Activated CD4-positive, alpha-beta memory T cell treated with anti-CD3 and anti-CD28 coated beads for 36 hours (primary cell): ENCODE data around the gene TBL3. TPM values are rescaled to one million over a fixed set of nuclear protein-coding genes. Genes with fewer than 3 reads are reported as not detected.
"Not testable (repeated sequence)": the region's sequence is repeated elsewhere in the genome, so short reads cannot be mapped to it uniquely, and the experiment has no call there.

ENCODE experiments used
- CTCF ChIA-PET: fragments of 350-600 bp; sonication (Branson Sonifier 250); formaldehyde crosslinking; loops from one replicate; lab custom pipeline; 2021; ENCODE audit warnings: antibody characterized with exemption, inconsistent platforms; lab: Charles Lee
- POLR2A ChIA-PET: fragments of 350-600 bp; sonication (Branson Sonifier 250); formaldehyde crosslinking; loops from one replicate; lab custom pipeline; 2021; ENCODE audit warnings: antibody characterized with exemption; lab: Charles Lee
- DNase-seq: peaks from one replicate; pipeline ENCODE4 v3.0.0-alpha.2; 2020
- H3K27ac Mint-ChIP-seq: one replicate; pipeline ENCODE4 v1.8.0; 2021; ENCODE audit warnings: mixed read lengths
- H3K27me3 Mint-ChIP-seq: one replicate; pipeline ENCODE4 v1.8.0; 2021; ENCODE audit warnings: mixed read lengths
- H3K36me3 Mint-ChIP-seq: one replicate; pipeline ENCODE4 v1.8.0; 2021; ENCODE audit warnings: mixed read lengths
- H3K4me1 Mint-ChIP-seq: one replicate; pipeline ENCODE4 v1.8.0; 2021; ENCODE audit warnings: low read depth, mixed read lengths
- H3K4me3 Mint-ChIP-seq: one replicate; pipeline ENCODE4 v1.8.0; 2021; ENCODE audit warnings: mild to moderate bottlenecking, mixed read lengths
- H3K9me3 Mint-ChIP-seq: one replicate; pipeline ENCODE4 v1.8.0; 2021; ENCODE audit warnings: mixed read lengths
- intact Hi-C: fragments of 100-400 bp; cut with micrococcal nuclease; formaldehyde crosslinking; loops from one replicate; pipeline ENCODE4 v1.15.1; 2023
- total RNA-seq, 2 experiments: library from RNA; stranded (reverse); gene quantifications; one replicate each; pipeline ENCODE4 v1.2.3, GENCODE V29; 2021

Gene TBL3
- total RNA-seq, 2 experiments from 2014 or later: 45.7 to 47.3 TPM

- intact Hi-C loops: no loop called here
- no peak for DNase-seq
- Mint-ChIP-seq H3K36me3 (no peaks in the 10 kb centered on the region), H3K9me3 (no peaks in the 10 kb centered on the region), H3K4me3 (no peak overlapping the region), H3K27ac (no peak overlapping the region), H3K27me3 (no peaks in the 10 kb centered on the region), H3K4me1 (peaks cover 25% of the 10 kb centered on the region)
- ChIA-PET POLR2A (interaction anchor here (0.8 to 1.4 kb wide), 3 partner anchors 11 to 19 kb away, joined by 3 to 5 read pairs (median 4); partner anchors contain the start of gene RPS2), CTCF (interaction anchor here (1.2 kb wide), 1 partner anchor 194 kb away, joined by 4 read pairs; no protein-coding TSS in a partner anchor)
Measured at GRCh38 chr16:1945559-1946391, 26.1 kb upstream of the TBL3 start.

DNA sequence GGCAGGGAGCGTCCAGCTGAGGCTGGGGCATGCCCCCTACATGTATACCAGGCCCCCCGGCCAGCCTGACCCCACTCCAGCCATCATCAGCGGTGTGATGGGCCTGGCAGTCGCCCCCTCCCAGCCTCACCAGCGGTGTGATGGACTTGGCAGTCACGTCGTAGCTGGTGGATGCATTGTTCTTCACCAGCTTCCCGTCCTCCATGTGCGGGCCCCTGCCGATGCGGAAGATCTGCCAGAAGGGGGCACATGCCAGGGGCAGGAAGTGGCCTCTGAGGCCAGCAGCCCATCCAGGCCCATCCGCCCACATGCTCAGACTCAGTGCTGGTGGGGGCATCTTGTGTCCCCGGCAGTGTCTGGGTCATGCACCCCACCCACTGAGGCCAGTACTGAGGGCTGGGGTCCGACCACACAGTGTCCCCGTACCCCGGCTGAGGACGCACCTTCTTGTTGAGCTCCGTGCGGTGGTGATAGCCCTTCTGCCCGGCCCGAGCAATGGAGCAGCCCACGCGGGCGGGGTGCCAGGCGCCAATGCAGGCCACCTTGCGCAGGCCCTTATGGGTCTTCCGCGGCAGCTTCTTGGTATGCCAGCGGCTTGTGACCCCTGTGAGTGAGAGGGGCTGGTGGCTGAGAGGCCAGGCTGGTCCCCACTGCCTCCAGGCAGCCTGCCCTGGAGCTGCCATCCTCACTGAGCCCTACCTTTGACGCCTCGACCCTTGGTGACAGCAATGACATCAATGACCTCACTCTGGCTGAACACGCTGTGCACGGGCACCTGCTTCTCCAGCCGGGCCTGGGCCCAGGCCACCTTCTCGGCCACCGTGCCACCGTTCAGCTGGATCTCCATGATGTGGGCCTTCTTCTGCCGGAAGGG, 25.1 kb upstream of the TBL3 start:
- POLR2A ChIA-PET: interaction anchor here (0.8 to 1.4 kb wide), 3 partner anchors 10 to 18 kb away, joined by 3 to 5 read pairs (median 4); partner anchors contain the start of gene RPS2

DNA sequence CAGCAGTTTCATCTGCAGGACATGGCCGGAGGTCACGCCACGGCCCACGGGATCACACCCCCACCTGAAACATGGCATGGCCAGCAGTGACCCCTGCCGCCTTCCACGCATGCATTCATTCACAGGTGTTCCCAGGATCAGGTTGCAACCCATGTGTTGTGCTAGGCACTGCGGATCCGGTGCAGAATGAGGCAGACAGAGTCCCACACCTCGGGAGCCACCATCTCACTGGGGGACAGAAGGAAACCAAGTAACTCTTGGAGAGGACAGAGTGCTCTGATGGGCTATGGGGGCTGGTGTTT, 24.5 kb upstream of the TBL3 start:
- H3K27ac Mint-ChIP-seq: no peak overlapping the region

More for the DNA sequence above, 25.1 kb upstream of the TBL3 start:
- DNase-seq: no peak
- no peaks in the 10 kb centered on the region for H3K9me3 Mint-ChIP-seq
- no peak overlapping the region for H3K4me3 Mint-ChIP-seq
- intact Hi-C loops: no loop called here
- CTCF ChIA-PET: interaction anchor here (1.2 kb wide), 1 partner anchor 193 kb away, joined by 4 read pairs; no protein-coding TSS in a partner anchor
- H3K27me3 Mint-ChIP-seq: no peaks in the 10 kb centered on the region
- peaks cover 19% of the 10 kb centered on the region for H3K4me1 Mint-ChIP-seq
- H3K36me3 Mint-ChIP-seq: no peaks in the 10 kb centered on the region
- H3K27ac Mint-ChIP-seq: no peak overlapping the region

DNA sequence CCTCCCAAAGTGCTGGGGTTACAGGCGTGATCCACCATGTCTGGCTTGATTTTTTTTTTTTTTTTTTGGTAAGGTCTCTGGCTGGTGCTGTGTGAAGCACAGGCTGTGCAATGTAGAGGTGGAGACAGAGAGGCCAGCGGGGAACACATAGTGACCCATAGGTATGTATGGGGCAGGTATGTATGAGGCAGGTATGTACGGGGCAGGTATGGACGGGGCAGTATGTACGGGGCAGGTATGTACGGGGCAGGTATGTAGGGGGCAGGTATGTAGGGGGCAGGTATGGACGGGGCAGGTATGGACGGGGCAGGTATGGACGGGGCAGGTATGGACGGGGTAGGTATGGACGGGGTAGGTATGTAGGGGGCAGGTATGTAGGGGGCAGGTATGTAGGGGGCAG, 22.3 kb upstream of the TBL3 start:
- intact Hi-C loops: no loop called here
- Mint-ChIP-seq H3K27ac (no peak overlapping the region), H3K27me3 (no peaks in the 10 kb centered on the region), H3K4me3 (no peak overlapping the region), H3K9me3 (no peaks in the 10 kb centered on the region), H3K36me3 (no peaks in the 10 kb centered on the region), H3K4me1 (peaks cover 6% of the 10 kb centered on the region)
- no peak for DNase-seq
- ChIA-PET POLR2A (no interaction called here), CTCF (no interaction called here)

More for the DNA sequence above, 24.5 kb upstream of the TBL3 start:
- POLR2A ChIA-PET: no interaction called here
- H3K4me1 Mint-ChIP-seq: peaks cover 13% of the 10 kb centered on the region
- H3K36me3 Mint-ChIP-seq: no peaks in the 10 kb centered on the region
- DNase-seq: no peak
- no peaks in the 10 kb centered on the region for H3K27me3 Mint-ChIP-seq
- H3K9me3 Mint-ChIP-seq: no peaks in the 10 kb centered on the region
- no peak overlapping the region for H3K4me3 Mint-ChIP-seq
- intact Hi-C loops: no loop called here
- CTCF ChIA-PET: no interaction called here

DNA sequence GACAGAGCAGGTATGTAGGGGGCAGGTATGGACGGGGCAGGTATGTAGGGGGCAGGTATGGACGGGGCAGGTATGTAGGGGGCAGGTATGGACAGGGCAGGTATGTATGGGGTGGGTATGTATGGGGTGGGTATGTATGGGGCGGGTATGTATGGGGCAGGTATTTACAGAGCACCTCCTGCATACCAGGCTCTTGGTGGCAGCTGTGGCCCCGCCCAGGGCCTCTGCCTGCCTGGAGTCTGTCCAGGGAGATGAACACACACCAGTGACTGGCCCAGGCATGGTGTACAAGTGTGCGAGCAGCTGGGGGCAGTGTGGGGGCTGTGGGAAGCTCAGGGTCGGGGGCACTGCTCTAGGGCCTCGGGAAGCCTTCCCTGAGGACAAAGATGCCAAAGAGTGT, 21.8 kb upstream of the TBL3 start:
- intact Hi-C loops: no loop called here
- CTCF ChIA-PET: no interaction called here
- no peak overlapping the region for H3K27ac Mint-ChIP-seq
- POLR2A ChIA-PET: interaction anchor here (3.6 kb wide), 1 partner anchor 15 kb away, joined by 12 read pairs; the partner anchor contains the start of gene RPS2
- peaks cover 3% of the 10 kb centered on the region for H3K4me1 Mint-ChIP-seq
- no peak for DNase-seq
- H3K9me3 Mint-ChIP-seq: no peaks in the 10 kb centered on the region
- no peaks in the 10 kb centered on the region for H3K36me3 Mint-ChIP-seq
- no peaks in the 10 kb centered on the region for H3K27me3 Mint-ChIP-seq
- no peak overlapping the region for H3K4me3 Mint-ChIP-seq

DNA sequence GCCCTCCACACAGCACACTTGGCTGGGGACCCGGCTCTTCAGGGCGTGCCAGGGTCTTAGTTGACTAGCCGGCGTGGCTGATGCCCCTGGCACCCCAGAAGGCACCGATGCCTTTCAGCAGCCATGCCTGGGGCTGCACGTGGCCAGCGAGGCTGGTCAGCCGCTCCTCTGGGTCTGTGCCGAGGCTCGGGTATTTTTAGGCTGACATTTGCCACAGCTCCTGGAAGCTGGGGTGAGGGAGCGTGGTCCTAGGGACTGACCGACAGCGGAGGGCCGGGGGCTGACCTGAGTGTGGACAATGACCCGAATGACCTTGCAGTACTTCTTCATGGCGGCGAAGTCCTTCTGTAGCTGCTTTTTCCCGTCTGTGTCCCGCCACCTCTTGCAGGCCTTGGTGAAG, 21.3 kb upstream of the TBL3 start:
- Mint-ChIP-seq H3K36me3 (no peaks in the 10 kb centered on the region), H3K9me3 (no peaks in the 10 kb centered on the region), H3K27me3 (no peaks in the 10 kb centered on the region), H3K27ac (no peak overlapping the region), H3K4me3 (no peak overlapping the region), H3K4me1 (peaks cover 3% of the 10 kb centered on the region)
- intact Hi-C loops: no loop called here
- CTCF ChIA-PET: no interaction called here
- no peak for DNase-seq
- POLR2A ChIA-PET: interaction anchor here (3.6 kb wide), 1 partner anchor 14 kb away, joined by 12 read pairs; the partner anchor contains the start of gene RPS2

GRCh38 chr16:1953734-1954133, 18.1 kb upstream of the TBL3 start:
- ChIA-PET CTCF (no interaction called here), POLR2A (interaction anchor here (3.6 kb wide), 1 partner anchor 11 kb away, joined by 12 read pairs; the partner anchor contains the start of gene RPS2)
- Mint-ChIP-seq H3K27ac (no peak overlapping the region), H3K36me3 (no peaks in the 10 kb centered on the region), H3K4me1 (peaks cover 3% of the 10 kb centered on the region), H3K9me3 (no peaks in the 10 kb centered on the region), H3K4me3 (no peak overlapping the region), H3K27me3 (peaks cover 1% of the 10 kb centered on the region)
- DNase-seq: no peak
- intact Hi-C loops: no loop called here

GRCh38 chr16:1957434-1958142, 14.3 kb upstream of the TBL3 start:
- CTCF ChIA-PET, intact Hi-C loops, H3K27ac Mint-ChIP-seq, H3K9me3 Mint-ChIP-seq, H3K4me3 Mint-ChIP-seq, H3K27me3 Mint-ChIP-seq, DNase-seq: not testable (repeated sequence)
- H3K36me3 Mint-ChIP-seq: peaks cover 21% of the 10 kb centered on the region
- H3K4me1 Mint-ChIP-seq: peaks cover 29% of the 10 kb centered on the region
- POLR2A ChIA-PET: interaction anchor here (0.7 to 0.8 kb wide), 2 partner anchors 11 to 175 kb away, joined by 3 to 4 read pairs; partner anchors contain the start of genes NUBP2 and SPSB3

DNA sequence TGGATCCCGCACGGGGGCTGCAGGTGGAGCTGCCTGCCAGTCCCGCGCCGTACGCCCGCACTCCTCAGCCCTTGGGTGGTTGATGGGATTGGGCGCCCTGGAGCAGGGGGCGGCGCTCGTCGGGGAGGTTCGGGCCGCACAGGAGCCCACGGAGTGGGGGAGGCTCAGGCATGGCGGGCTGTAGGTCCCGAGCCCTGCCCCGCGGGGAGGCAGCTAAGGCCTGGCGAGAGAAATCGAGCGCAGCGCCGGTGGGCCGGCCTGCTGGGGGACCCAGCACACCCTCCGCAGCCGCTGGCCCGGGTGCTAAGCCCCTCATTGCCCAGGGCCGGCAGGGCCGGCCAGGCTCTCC, 13.7 kb upstream of the TBL3 start:
- POLR2A ChIA-PET: interaction anchor here (0.7 kb wide), 1 partner anchor 176 kb away, joined by 3 read pairs; the partner anchor contains the start of genes NUBP2 and SPSB3
- H3K27ac Mint-ChIP-seq, H3K27me3 Mint-ChIP-seq, intact Hi-C loops, H3K9me3 Mint-ChIP-seq, H3K4me3 Mint-ChIP-seq, CTCF ChIA-PET, DNase-seq: not testable (repeated sequence)
- Mint-ChIP-seq H3K36me3 (peaks cover 26% of the 10 kb centered on the region), H3K4me1 (peaks cover 34% of the 10 kb centered on the region)

DNA sequence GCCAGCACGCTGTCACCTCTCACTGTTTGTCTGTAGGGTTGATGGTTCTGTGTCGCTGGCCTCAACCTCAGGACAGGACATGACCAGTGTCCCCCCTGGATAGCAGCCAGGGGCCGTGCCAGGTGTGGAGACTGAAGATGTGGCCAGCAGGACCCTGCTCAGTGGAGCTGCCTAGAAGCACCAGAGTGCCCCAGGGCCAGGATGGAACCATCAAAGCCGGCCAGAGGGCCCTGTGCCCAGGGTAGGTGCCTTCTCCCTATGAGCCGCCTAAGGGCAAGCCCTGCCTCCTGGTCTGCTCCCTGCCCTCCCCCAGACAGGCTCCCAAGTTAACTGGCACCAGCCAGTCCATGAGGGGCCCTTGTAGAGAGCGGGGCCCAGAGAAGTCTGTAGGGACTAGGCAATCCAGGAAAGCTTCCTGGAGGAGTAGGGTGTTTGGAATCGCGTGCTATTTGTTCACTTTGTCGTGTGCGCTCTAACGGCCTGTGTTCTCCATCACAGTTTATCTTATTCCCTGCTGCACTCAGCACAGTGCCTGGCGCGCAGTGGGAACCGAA, 13.1 kb upstream of the TBL3 start:
- ChIA-PET CTCF (interaction anchor here (1.4 kb wide), 1 partner anchor 15 kb away, joined by 6 read pairs; the partner anchor contains the start of gene MSRB1), POLR2A (interaction anchor here (3.2 kb wide), 1 partner anchor 196 kb away, joined by 10 read pairs; the partner anchor contains the start of gene TRAF7)
- Mint-ChIP-seq H3K4me1 (peaks cover 39% of the 10 kb centered on the region), H3K4me3 (peak overlapping the region; percentile 96), H3K27ac (peak overlapping the region; percentile 86), H3K27me3 (peaks cover 1% of the 10 kb centered on the region), H3K36me3 (peaks cover 33% of the 10 kb centered on the region), H3K9me3 (no peaks in the 10 kb centered on the region)
- no peak for DNase-seq
- intact Hi-C loops: loop anchor here (1.0 kb wide), 2 partner anchors 15 to 34 kb away; partner anchors contain the start of gene MSRB1
